HG03097 (cell line): ENCODE data around the gene CHST11.

Experiments used
- ATAC-seq: cut with Tn5 transposase; IDR thresholded peaks from one replicate; pipeline ENCODE4 v1.9.1; 2021; ENCODE audit not compliant: unreplicated experiment, low FRiP score

CHST11 gene

GRCh38 chr12:104427547-104427938, 29.2 kb upstream of the CHST11 start:
- no peak for ATAC-seq

GRCh38 chr12:104433061-104433460, 23.7 kb upstream of the CHST11 start:
- ATAC-seq, result no peak

- ATAC-seq, result no peak
Measured at GRCh38 chr12:104434129-104434528, 22.6 kb upstream of the CHST11 start.

- no peak for ATAC-seq
Measured at GRCh38 chr12:104435175-104435574, 21.6 kb upstream of the CHST11 start.

GRCh38 chr12:104435765-104436164, 21.0 kb upstream of the CHST11 start:
- ATAC-seq, result no peak

GRCh38 chr12:104436790-104437189, 20.0 kb upstream of the CHST11 start:
- ATAC-seq, result no peak

- ATAC-seq, result no peak
Measured at GRCh38 chr12:104438134-104438533, 18.6 kb upstream of the CHST11 start.

GRCh38 chr12:104439137-104439536, 17.6 kb upstream of the CHST11 start:
- no peak for ATAC-seq

GRCh38 chr12:104443008-104443407, 13.7 kb upstream of the CHST11 start:
- no peak for ATAC-seq

- ATAC-seq, result no peak
Measured at GRCh38 chr12:104446646-104447421, 9.9 kb upstream of the CHST11 start.

GRCh38 chr12:104448031-104448430, 8.7 kb upstream of the CHST11 start:
- no peak for ATAC-seq

- ATAC-seq, result no peak
Measured at GRCh38 chr12:104448451-104448850, 8.3 kb upstream of the CHST11 start.

- no peak for ATAC-seq
Measured at GRCh38 chr12:104450700-104451099, 6.0 kb upstream of the CHST11 start.

- no peak for ATAC-seq
Measured at GRCh38 chr12:104452087-104452486, 4.7 kb upstream of the CHST11 start.

GRCh38 chr12:104453133-104453532, 3.6 kb upstream of the CHST11 start:
- no peak for ATAC-seq

- ATAC-seq, result no peak
Measured at GRCh38 chr12:104454997-104455396, 1.8 kb upstream of the CHST11 start.

GRCh38 chr12:104455578-104456416, 951 bp upstream of the CHST11 start:
- ATAC-seq, result no peak

- ATAC-seq, result peak; percentile 26
Measured at GRCh38 chr12:104456950-104457745, 400 bp downstream of the CHST11 start.

- ATAC-seq, result no peak
Measured at GRCh38 chr12:104457746-104458693, 1.3 kb downstream of the CHST11 start.
